Lung (tissue), 12 donors: Measurements from ENCODE around the gene ADM. TPM values are rescaled to one million over a fixed set of nuclear protein-coding genes. Genes with fewer than 3 reads are reported as not detected.

Experiments
- ATAC-seq: fragments of 200-7000 bp; cut with Tn5 transposase; one replicate; pipeline ENCODE4 v1.9.1; 2020; ENCODE audit warnings: moderate number of reproducible peaks; ENCODE audit not compliant: insufficient read depth, low FRiP score
- DNase-seq, 3 donors: peaks; one replicate each; pipeline ENCODE4 v3.0.0-alpha.2; 2013 to 2017
- H3K27ac ChIP-seq, 2 donors: one replicate each; pipeline ENCODE4 v1.5.1; 2013; ENCODE audit warnings: mild to moderate bottlenecking in 2 of 2, moderate library complexity in 2 of 2, control low read depth in 1 of 2, inconsistent platforms in 1 of 2, low read depth in 1 of 2, low read length in 1 of 2
- H3K27me3 ChIP-seq, 3 donors: one replicate each; pipeline ENCODE4 v1.5.1; 2013; ENCODE audit warnings: low read length in 2 of 3; ENCODE audit not compliant: control insufficient read depth in 3 of 3, insufficient read depth in 3 of 3
- H3K36me3 ChIP-seq, 4 donors: one replicate each; pipeline ENCODE4 v1.5.1; 2013; ENCODE audit warnings: low read length in 4 of 4, mild to moderate bottlenecking in 1 of 4, moderate library complexity in 1 of 4; ENCODE audit not compliant: control insufficient read depth in 4 of 4, insufficient read depth in 4 of 4
- H3K4me1 ChIP-seq, 5 donors: one replicate each; pipeline ENCODE4 v1.5.1; 2013; ENCODE audit warnings: low read length in 5 of 5, mild to moderate bottlenecking in 2 of 5, moderate library complexity in 1 of 5; ENCODE audit not compliant: control insufficient read depth in 5 of 5, insufficient read depth in 5 of 5
- H3K4me3 ChIP-seq: one replicate; pipeline ENCODE4 v1.5.1; 2013; ENCODE audit warnings: mild to moderate bottlenecking, control low read depth, moderate library complexity
- H3K9ac ChIP-seq, 2 donors: one replicate each; pipeline ENCODE4 v1.5.1; 2013; ENCODE audit warnings: low read length in 2 of 2, control low read depth in 1 of 2; ENCODE audit not compliant: insufficient read depth in 1 of 2
- H3K9me3 ChIP-seq, 4 donors: one replicate each; pipeline ENCODE4 v1.5.1; 2013; ENCODE audit warnings: low read length in 3 of 4, mild to moderate bottlenecking in 1 of 4, moderate library complexity in 1 of 4; ENCODE audit not compliant: control insufficient read depth in 4 of 4, insufficient read depth in 3 of 4
- CTCF ChIP-seq: IDR thresholded peaks from 2 replicates; pipeline ENCODE4 v1.5.1; 2012; ENCODE audit warnings: mild to moderate bottlenecking; ENCODE audit errors: control extremely low read depth, extremely low read depth
- WGBS, 2 donors: extraction: QIAGEN DNeasy Blood & Tissue Kit; methylation state at CpG; one replicate each; pipeline ENCODE4 v1.1.7; 2013; 5-methylcytosine and 5-hydroxymethylcytosine counted together
- polyA plus RNA-seq, 2 donors: library from polyadenylated mRNA; stranded (reverse); fragments of 200-250 nt; gene quantifications; one replicate each; pipeline ENCODE4 v1.2.1, GENCODE V29; 2013
- total RNA-seq, 2 donors: library from RNA; depleted of rRNA in 1 of 2; stranded (reverse); fragments of >200 nt in 1 of 2; gene quantifications; one replicate each; pipeline ENCODE4 v1.2.1, GENCODE V29; 2014 to 2021
- donor health status: control.
- donor health status: control.
- donor health status: Bipolar disorder and iron deficiency.
- donor health status: healthy.
- donor health status: DM: yes; HTN: yes; CAD: no.

The ADM gene
- total and polyA plus RNA-seq, 4 donors = 16.2 to 349 (median 44.7) TPM

DNA sequence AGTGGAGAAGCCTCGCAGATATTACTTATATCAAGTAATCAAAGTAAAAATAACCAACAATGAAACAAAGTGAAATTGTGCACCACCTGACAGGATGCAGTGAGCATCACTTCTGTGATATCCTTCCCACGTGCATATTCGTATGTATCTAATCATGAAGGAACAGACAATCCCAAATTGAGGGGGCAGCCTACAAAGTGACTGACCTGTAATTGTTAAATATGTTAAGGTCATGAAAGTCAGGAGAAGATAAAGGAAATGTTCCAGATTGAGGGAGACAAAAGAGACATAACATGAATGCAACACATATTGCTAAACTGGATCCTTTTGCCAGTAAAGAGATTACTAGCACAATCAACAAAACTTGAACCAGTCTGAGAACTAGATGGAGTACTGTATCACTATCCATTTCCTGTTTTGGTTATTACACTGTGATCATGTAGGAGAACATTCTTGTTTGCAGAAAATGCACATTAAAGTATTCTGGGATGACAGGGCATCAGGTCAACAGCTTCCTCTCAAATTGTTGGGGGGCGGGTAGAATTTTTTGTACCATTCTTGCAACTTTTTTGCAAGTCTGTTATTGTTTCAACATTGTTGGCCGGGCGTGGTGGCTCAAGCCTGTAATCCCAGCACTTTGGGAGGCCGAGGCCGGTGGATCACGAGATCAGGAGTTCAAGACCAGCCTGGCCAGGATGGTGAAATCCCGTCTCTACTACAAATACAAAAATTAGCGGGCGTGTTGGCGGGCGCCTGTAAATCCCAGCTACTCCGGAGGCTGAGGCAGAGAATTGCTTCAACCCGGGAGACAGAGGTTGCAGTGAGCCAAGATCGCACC lies 12.9 kb upstream of the ADM start:
- no peak for TF ChIP-seq CTCF
- peak overlapping the region in 1 of 2 donors; percentile 11 for H3K27ac ChIP-seq
- WGBS, 2 donors = 68 to 72% methylated on average over 17 of the region's 17 CpGs

DNA sequence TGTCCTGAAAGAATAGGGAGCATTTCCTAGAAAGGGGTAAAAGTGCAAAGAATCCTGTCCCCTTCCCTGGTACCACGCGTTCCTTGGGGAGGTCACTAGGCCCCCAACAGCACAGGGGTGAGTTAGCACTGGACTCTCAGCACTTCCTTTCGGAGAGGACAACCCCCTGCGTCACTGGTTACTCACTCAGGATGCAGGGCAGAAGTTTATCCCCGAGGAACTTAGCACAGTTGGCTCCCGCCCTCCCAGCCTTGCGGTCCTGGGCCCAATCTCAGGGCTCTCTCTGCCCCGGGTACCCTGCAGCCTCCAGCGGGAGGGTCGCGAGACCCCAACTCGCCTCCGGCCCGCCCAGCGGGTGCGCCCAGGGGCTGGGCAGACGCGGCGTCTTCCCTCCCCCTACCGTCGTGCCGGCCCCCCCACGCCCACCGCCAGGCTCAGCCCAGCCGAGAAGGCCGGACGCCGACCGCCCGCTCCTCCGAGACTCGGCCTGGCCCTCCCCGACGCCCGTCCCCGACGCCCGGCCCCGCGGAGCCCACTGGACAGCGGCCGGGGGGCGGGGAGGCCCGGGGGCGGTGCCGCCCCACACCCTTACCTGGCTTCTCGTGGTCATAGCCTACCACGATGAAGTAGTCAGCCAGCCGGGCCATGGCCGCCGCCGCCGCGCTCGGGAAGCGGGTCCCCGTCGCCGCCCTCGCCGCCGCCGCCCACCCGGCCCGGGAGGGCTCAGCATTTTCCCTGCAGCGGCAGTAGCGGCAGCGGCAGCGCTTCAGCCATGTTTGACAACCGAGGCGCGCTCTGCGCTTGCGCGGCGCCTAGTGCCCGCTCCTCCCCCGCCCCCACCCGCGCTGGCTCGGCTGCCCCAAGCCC lies 11.2 kb upstream of the ADM start, which contains the start of gene SBF2:
SBF2 (minus strand) TSS at position 797 of the 867 bp plus-strand sequence; CDS start at position 647, 150 bp downstream.
- H3K4me1 ChIP-seq = peaks cover 0 to 21% (median 10%) of the 10 kb centered on the region in 5 donors
- H3K27me3 ChIP-seq = peaks cover 0 to 12% (median 0%) of the 10 kb centered on the region in 3 donors
- peak; percentile 91 to 93 (median 92) for DNase-seq
- no peak for TF ChIP-seq CTCF
- peak within 1 kb of the TSS; percentile 95 to 100 for H3K27ac ChIP-seq
- no peaks in the 10 kb centered on the region for H3K9me3 ChIP-seq
- peak; percentile 85 for ATAC-seq
- peaks cover 0 to 5% (median under 1%) of the 10 kb centered on the region in 4 donors for H3K36me3 ChIP-seq
- peak within 1 kb of the TSS; percentile 79 for H3K4me3 ChIP-seq
- peak within 1 kb of the TSS; percentile 42 to 96 for H3K9ac ChIP-seq
- 1% methylated on average over 70 to 81 of the region's 81 CpGs for WGBS, 2 donors

More for the DNA sequence above, 12.9 kb upstream of the ADM start:
- H3K27me3 ChIP-seq = peaks cover 0 to 12% (median 0%) of the 10 kb centered on the region in 3 donors
- H3K9me3 ChIP-seq = no peaks in the 10 kb centered on the region
- H3K36me3 ChIP-seq = peaks cover 0 to 5% (median 3%) of the 10 kb centered on the region in 4 donors
- H3K4me1 ChIP-seq = peaks cover 0 to 21% (median 10%) of the 10 kb centered on the region in 5 donors
- DNase-seq (peak; percentile 23 to 71 (median 56)), ATAC-seq (no peak)
- H3K9ac ChIP-seq = no peak overlapping the region
- no peak overlapping the region for H3K4me3 ChIP-seq

GRCh38 chr11:10294290-10294953 lies 10.5 kb upstream of the ADM start:
- DNase-seq (peak; percentile 90 to 97 (median 96)), ATAC-seq (peak; percentile 4)
- 1% methylated on average over 43 to 45 of the region's 45 CpGs for WGBS, 2 donors
- Histone ChIP-seq H3K27ac (peak overlapping the region; percentile 95 to 100), H3K27me3 (peaks cover 0 to 12% (median 0%) of the 10 kb centered on the region in 3 donors), H3K36me3 (peaks cover 0 to 5% (median under 1%) of the 10 kb centered on the region in 4 donors), H3K4me1 (peaks cover 0 to 21% (median 10%) of the 10 kb centered on the region in 5 donors), H3K9me3 (no peaks in the 10 kb centered on the region), H3K9ac (peak overlapping the region in 1 of 2 donors; percentile 82), H3K4me3 (peak overlapping the region; percentile 79)
- TF ChIP-seq CTCF = no peak
